GM12864 (cell line): ENCODE measurements around the gene FCHO1.

Experiments
- DNase-seq: peaks from one replicate; pipeline ENCODE4 v3.0.0-alpha.2; 2011; ENCODE audit warnings: low read depth
- H3K4me3 ChIP-seq: 2 replicates; pipeline ENCODE4 v1.5.1; 2011; ENCODE audit warnings: mild to moderate bottlenecking, low read depth, low read length, control low read depth
- CTCF ChIP-seq: IDR thresholded peaks from 2 replicates; pipeline ENCODE4 v1.5.1; 2011; ENCODE audit warnings: low read depth, mild to moderate bottlenecking, moderate library complexity, low read length, control low read depth, inconsistent platforms; ENCODE audit errors: missing control alignments

FCHO1 gene

DNA sequence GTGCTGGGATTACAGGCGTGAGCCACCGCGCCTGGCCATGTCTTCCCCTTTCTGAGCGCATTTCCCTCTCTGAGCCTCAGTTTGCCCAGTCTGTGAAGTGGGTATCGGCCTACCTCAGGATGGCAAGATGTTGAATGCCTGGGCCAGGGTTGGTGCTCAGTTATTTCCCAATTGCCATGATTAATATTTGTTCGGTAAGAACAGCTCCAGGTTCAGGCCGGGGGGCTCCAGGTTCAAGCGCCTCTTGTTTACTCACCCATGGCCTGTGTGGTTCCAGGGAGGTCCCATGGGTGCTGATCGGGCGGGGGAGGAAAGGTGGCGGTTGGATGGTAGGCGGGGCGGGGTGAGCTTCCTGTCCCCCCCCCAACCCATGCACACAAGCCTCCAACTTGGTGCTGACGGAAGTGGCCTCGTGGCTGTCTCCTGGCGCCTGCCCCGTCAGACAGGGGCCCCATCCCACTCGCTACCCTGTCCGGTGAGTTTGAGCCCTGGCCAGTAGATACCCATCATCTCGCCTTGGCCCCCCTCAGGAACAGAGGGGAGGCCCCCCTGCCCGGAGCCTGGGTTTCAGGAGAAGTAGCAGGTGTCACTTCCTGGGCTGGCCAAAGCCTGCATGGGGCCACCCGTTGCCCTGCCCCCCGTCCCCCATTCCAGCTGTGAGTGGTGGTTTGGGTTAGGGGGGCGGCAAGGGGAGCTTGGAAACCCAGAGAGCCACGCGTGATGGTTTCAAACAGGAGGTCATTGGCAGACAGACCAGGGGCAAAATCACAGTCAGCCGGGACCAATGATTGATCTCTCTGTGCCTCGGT, at the start of gene FCHO1:
TSS of gene FCHO1 (plus strand) at position 375 of the 809 bp plus-strand sequence. CDS start 3,688 bp downstream, outside the sequence.
- H3K4me3 ChIP-seq: peak within 1 kb of the TSS; percentile 53
- TF ChIP-seq CTCF: no peak
- peak; percentile 85 for DNase-seq

DNA sequence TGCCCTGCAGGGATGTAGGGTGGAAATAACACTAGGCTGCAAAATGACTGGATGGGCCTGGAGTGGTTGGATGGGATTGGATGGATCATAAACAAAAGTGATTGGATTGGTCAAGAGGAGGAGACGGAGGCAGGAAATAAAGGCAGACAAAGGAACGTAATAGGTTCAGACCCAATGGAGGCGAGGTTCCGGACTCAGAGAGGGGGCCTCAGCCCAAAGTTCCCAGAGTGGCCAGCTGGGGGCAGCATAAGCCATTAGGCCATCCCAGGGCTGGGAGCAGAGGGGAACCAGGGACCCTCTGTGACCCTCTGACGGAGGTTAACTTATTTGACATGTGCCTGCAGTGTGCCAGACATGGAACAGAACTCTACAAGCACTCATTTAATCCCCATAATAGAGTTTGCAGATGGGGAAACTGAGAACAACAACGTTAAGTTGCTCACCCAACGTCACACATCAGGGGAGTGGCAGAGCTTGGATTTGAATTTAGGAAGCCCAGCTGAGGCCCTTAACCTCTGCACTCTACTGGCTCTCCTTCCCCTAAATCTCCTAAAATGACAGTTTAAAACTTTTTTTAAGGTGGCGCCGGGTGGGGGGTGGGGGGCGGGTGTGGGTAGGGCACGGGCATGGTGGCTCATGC, 47.3 kb upstream of the FCHO1 start:
- no peak overlapping the region for H3K4me3 ChIP-seq
- no peak for DNase-seq
- TF ChIP-seq CTCF: peak; percentile 96

DNA sequence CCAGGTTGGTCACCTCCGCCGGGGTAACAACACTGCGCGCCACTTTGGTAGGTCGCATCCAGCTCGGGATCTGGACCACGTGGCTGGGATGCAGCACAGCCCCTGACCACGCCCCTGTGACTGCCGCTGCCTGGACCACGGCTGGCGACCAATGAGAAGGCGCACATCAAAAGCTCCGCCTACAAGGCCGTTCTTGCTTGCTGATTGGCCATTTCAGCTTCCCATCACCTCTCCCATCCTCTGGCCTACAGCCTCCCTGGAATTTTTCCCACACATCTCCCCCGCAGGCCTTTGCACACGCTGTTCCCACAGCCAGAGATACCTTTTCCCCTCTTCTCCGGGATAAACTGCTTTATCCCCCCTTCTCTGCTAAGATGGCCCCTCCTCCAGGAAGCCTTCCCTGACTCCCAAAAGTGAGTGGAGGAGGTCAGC, 44.5 kb upstream of the FCHO1 start:
- TF ChIP-seq CTCF: no peak
- DNase-seq: no peak
- no peak overlapping the region for H3K4me3 ChIP-seq

GRCh38 chr19:17711851-17712250, 39.4 kb upstream of the FCHO1 start:
- DNase-seq: no peak
- no peak for TF ChIP-seq CTCF
- H3K4me3 ChIP-seq: no peak overlapping the region

DNA sequence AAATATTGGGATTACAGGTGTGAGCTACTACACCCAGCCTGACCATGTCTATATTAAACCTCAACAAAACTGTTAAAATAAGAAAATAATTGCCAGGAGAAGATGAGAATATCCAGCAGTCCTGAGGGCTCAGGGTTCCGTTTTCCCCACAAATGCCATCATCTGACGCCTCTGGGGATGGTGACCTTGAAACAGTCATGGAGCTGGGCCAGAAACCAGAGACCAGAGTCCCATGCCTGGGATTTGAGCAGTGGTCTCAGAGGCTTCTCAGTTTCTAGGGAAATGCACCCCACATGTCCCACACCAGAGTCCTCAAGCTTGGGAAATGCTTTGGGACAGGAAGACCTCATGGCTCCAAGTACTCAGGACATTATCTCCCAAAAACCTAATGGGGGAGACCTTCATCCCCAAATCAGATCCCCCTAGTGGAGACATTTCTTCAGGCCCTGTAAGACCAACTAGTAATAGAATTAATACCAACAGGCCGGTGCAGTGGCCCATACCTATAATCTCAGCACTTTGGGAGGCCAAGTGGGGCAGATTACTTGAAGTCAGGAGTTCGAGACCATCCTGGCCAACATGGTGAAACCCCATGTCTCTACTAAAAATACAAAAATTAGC, 34.9 kb upstream of the FCHO1 start:
- DNase-seq: no peak

DNA sequence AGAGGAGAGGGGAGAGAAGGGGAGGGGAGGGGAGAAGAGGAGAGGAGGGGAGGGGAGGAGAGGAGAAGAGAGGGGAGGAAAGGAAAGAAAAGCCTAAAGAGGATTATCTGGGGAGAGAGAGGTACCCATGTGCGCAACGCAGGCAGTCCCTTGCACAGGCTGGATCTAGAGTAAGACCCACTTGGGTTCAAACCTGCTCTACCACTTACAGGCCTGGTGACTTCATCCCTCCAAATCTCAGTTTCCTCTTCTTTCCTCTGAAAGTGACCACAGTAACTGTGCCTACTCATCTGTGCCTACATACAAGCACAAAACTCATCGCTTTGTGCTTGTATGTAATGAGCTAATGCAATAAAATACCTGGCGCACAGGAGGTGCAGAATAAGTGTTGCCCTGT, 32.7 kb upstream of the FCHO1 start:
- DNase-seq: no peak
- no peak overlapping the region for H3K4me3 ChIP-seq
- TF ChIP-seq CTCF: no peak

More for the DNA sequence above, 34.9 kb upstream of the FCHO1 start:
- no peak overlapping the region for H3K4me3 ChIP-seq
- TF ChIP-seq CTCF: peak; percentile 19
